HepG2 (cell line): ENCODE measurements around the gene MXD3. TPM values are rescaled to one million over a fixed set of nuclear protein-coding genes. Genes with fewer than 3 reads are reported as not detected.

Experiments used
- BCLAF1 ChIP-seq: fragments of 450-650 bp; IDR thresholded peaks from 2 replicates; pipeline ENCODE4 v1.6.1; 2017; ENCODE audit warnings: mild to moderate bottlenecking
- KIAA2018 ChIP-seq: sonication (generic); formaldehyde crosslinking; IDR thresholded peaks from 2 replicates; pipeline ENCODE4 v1.5.0; 2020; ENCODE audit warnings: mild to moderate bottlenecking, missing genetic modification reagents, borderline replicate concordance
- KMT2A ChIP-seq: sonication (generic); formaldehyde crosslinking; IDR thresholded peaks from 2 replicates; pipeline ENCODE4 v1.4.0; 2020; ENCODE audit warnings: missing genetic modification reagents
- RXRA ChIP-seq: sonication (generic); formaldehyde crosslinking; IDR thresholded peaks from 2 replicates; pipeline ENCODE4 v1.5.1; 2020; ENCODE audit warnings: missing genetic modification reagents
- SNAPC2 ChIP-seq: sonication (generic); formaldehyde crosslinking; IDR thresholded peaks from 2 replicates; pipeline ENCODE4 v1.8.1; 2022; ENCODE audit warnings: mild to moderate bottlenecking, missing genetic modification reagents
- TBP ChIP-seq: sonication (generic); formaldehyde crosslinking; IDR thresholded peaks from 2 replicates; pipeline ENCODE4 v1.5.0; 2020; ENCODE audit warnings: missing genetic modification reagents
- ZFY ChIP-seq: sonication (generic); formaldehyde crosslinking; IDR thresholded peaks from 2 replicates; pipeline ENCODE4 v1.4.0; 2020; ENCODE audit warnings: missing genetic modification reagents
- ZGPAT ChIP-seq: IDR thresholded peaks from 2 replicates; pipeline ENCODE4 v1.6.1; 2016; ENCODE audit warnings: mild to moderate bottlenecking
- ZNF441 ChIP-seq: sonication (generic); formaldehyde crosslinking; IDR thresholded peaks from 2 replicates; pipeline ENCODE4 v1.7.0; 2021; ENCODE audit warnings: missing genetic modification reagents, borderline replicate concordance
- ZNF552 ChIP-seq: sonication (generic); formaldehyde crosslinking; IDR thresholded peaks from 2 replicates; pipeline ENCODE4 v1.9.0; 2022; ENCODE audit warnings: missing genetic modification reagents, mild to moderate bottlenecking, borderline replicate concordance
- ZNF7 ChIP-seq: IDR thresholded peaks from 2 replicates; pipeline ENCODE4 v1.6.1; 2016; ENCODE audit warnings: missing biosample characterization, missing genetic modification reagents
- polyA plus RNA-seq, 8 experiments: library from polyadenylated mRNA; depleted of rRNA in 3 of 8; stranded (reverse) in 7 of 8; unstranded in 1 of 8; fragments of >200 nt; fragmentation: Illumina TruSeq in 4 of 8; extraction: Trizol in 4 of 8; gene quantifications; 2 replicates each; pipeline versions ENCODE4 v1.2.1 to v1.2.3, GENCODE V29; 2011 to 2016; ENCODE audit warnings: low read depth in 4 of 8, missing spikeins in 1 of 8, mixed read lengths in 1 of 8; ENCODE audit not compliant: insufficient read depth in 1 of 8
- total RNA-seq, 5 experiments: library from RNA; depleted of rRNA; stranded (reverse); fragments of >200 nt; fragmentation: Illumina TruSeq; extraction: Trizol; gene quantifications; 2 replicates each; pipeline ENCODE4 v1.2.3, GENCODE V29; 2016; ENCODE audit warnings: low read depth in 1 of 5
- TF ChIP-seq, protein P1 (sequence below): fragments of 450-650 bp; IDR thresholded peaks from 2 replicates; pipeline ENCODE4 v1.6.1; 2016
- TF ChIP-seq, protein P2 (sequence below): sonication (generic); formaldehyde crosslinking; IDR thresholded peaks from 2 replicates; pipeline ENCODE4 v1.8.1; 2023; ENCODE audit warnings: mild to moderate bottlenecking, moderate library complexity, missing genetic modification reagents

The MXD3 gene
- total and polyA plus RNA-seq, 2 of the 13 experiments (the other 11 are each of a cell fraction or from before 2014, with no cell fraction given), result 10.5 to 12.8 TPM

GRCh38 chr5:177311723-177312648 is at the start of gene MXD3 (continued):
- TF ChIP-seq BCLAF1, result no peak
- no peak for TF ChIP-seq ZNF552 (CRISPR knock-in tag)
- peak; percentile 51 for TF ChIP-seq ZGPAT (CRISPR knock-in tag)
- TF ChIP-seq RXRA (CRISPR knock-in tag), result no peak; the same call in 1 of the 2 replicates
- TF ChIP-seq, protein P1, sequence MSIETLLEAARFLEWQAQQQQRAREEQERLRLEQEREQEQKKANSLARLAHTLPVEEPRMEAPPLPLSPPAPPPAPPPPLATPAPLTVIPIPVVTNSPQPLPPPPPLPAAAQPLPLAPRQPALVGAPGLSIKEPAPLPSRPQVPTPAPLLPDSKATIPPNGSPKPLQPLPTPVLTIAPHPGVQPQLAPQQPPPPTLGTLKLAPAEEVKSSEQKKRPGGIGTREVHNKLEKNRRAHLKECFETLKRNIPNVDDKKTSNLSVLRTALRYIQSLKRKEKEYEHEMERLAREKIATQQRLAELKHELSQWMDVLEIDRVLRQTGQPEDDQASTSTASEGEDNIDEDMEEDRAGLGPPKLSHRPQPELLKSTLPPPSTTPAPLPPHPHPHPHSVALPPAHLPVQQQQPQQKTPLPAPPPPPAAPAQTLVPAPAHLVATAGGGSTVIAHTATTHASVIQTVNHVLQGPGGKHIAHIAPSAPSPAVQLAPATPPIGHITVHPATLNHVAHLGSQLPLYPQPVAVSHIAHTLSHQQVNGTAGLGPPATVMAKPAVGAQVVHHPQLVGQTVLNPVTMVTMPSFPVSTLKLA, result peak; percentile 97
- TF ChIP-seq KIAA2018 (CRISPR knock-in tag), result no peak
- TF ChIP-seq SNAPC2 (CRISPR knock-in tag), result no peak
- TF ChIP-seq, protein P2, sequence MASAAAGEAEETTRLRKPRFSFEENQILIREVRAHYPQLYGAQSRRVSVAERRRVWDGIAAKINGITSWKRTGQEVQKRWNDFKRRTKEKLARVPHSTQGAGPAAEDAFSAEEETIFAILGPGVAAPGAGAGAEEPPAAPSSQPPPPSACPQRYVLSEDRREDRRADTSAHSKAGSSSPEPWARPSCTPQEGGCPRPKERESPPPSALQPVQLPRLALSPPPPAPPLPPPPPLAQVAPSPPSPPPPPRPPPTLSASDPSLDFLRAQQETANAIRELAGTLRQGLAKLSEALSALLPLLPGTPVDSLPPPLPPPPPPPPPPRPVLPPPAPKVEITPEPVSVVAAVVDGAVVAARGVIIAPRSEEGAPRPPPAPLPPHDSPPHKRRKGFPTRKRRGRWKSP (CRISPR knock-in tag), result peak; percentile 29; the same call in 1 of the 2 replicates
- no peak for TF ChIP-seq ZNF7 (CRISPR knock-in tag)
- TF ChIP-seq KMT2A, result no peak
- TF ChIP-seq ZNF441 (CRISPR knock-in tag), result no peak
- TF ChIP-seq TBP, result no peak
- TF ChIP-seq ZFY (CRISPR knock-in tag), result peak; percentile 77; the same call in 1 of the 2 replicates
